HG02938 (cell line): Measurements from ENCODE around the gene MARS1.
"Not testable (repeated sequence)": the region's sequence is repeated elsewhere in the genome, so short reads cannot be mapped to it uniquely, and the experiment has no call there.

Source experiments
- ATAC-seq: cut with Tn5 transposase; IDR thresholded peaks from one replicate; pipeline ENCODE4 v1.9.1; 2021; ENCODE audit warnings: mild to moderate bottlenecking, moderate library complexity; ENCODE audit not compliant: unreplicated experiment

The MARS1 gene

DNA sequence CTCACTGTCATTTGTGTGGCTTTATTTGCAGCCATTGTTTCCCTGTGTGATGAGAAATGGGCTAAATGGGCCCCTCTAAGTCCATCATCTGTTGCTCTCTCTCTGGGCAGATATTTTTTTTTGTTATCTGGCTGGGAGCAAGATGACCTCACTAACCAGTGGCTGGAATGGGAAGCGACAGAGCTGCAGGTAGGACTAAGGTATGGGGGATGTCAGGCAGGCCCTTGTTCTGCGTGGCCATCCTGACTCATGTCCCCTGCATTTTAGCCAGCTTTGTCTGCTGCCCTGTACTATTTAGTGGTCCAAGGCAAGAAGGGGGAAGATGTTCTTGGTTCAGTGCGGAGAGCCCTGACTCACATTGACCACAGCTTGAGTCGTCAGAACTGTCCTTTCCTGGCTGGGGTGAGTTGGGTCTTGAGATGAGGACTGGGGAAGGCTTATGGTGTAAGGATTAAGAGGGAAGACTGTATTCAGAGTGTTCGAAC is 1.3 kb downstream of the MARS1 start:
- ATAC-seq = no peak

DNA sequence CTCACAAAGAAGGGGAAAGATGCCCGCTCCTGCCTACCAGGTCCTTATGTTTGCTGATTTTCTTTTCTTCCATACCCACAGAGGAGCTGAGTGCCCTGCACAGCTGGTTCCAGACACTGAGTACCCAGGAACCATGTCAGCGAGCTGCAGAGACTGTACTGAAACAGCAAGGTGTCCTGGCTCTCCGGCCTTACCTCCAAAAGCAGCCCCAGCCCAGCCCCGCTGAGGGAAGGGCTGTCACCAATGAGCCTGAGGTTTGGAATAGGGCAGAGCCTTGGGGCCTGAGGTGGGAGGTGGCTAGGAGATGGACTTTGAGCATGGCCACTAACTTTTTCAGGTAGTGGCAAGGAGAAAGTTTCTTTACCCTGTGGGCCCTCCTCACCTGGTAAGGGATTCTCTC is 2.3 kb downstream of the MARS1 start:
- no peak for ATAC-seq

DNA sequence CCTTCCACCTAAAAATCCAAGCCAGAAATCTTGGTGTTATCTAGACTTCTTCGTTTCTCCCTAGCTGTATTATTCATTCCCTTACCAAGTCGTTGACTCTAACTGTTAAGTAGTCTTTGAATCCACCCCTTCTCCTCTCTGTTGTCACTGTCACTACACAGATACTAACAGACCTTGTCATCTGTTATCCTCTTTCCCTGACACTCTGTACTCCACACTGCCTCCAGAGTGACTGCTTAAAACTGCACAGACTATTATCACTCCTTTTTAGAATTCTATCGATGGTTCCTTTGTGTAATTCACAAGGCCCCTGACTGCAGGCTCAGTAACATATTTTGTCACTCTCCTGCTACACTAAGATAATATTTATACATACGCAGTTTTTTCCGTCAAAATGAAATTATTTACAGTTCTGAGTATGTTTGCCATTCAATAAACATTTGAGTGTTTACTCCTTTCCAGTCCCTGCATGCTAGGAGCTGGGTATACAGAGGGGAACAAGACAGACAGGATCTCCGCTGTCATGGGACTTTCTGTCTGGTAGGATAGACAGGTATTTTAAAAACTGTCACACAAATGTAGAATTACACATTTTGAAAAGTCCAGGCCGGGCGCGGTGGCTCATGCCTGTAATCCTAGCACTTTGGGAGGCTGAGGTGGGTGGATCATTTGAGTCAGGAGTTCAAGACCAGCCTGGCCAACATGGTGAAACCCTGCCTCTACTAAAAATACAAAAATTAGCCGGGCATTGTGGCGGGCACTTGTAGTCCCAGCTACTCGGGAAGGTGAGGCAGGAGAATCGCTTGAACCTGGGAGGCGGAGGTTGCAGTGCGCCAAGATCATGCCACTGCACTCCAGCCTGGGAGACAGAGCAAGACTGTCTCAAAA is 3.8 kb downstream of the MARS1 start:
- no peak for ATAC-seq

DNA sequence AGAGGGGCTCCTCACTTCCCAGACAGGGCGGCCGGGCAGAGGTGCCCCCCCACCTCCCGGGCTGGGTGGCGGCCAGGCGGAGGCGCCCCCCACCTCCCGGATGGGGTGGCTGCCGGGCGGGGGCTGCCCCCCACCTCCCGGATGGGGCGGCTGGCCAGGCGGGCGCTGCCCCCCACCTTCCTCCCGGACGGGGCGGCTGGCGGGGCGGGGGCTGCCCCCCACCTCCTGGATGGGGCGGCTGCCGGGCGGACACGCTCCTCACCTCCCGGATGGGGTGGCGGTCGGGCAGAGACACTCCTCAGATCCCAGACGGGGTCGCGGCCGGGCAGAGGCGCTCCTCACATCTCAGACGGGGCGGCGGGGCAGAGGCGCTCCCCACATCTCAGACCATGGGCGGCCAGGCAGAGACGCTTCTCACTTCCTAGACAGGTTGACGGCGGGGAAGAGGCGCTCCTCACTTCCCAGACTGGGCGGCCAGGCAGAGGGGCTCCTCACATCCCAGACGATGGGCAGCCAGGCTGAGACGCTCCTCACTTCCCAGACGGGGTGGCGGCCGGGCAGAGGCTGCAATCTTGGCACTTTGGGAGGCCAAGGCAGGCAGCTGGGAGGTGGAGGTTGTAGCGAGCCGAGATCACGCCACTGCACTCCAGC is 7.3 kb downstream of the MARS1 start:
- not testable (repeated sequence) for ATAC-seq

DNA sequence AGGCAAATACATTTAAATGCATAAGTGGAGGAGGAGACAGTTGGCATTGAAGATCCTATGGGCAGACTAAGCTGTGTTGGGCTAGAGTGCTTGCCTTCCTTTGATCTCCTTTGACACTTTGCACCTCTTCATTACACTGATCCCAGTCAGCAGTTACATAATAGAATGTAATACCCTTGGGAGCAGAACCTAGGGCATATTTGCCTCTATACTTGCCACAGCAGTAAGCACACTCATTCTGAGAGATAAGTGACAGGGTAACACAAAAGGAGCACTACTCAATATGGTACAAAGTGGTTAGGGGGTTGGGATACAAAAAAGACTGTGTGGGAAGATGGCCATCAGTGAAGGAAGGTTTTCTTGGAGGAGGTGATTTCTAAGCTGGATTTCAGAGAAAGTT is 9.0 kb downstream of the MARS1 start:
- no peak for ATAC-seq

DNA sequence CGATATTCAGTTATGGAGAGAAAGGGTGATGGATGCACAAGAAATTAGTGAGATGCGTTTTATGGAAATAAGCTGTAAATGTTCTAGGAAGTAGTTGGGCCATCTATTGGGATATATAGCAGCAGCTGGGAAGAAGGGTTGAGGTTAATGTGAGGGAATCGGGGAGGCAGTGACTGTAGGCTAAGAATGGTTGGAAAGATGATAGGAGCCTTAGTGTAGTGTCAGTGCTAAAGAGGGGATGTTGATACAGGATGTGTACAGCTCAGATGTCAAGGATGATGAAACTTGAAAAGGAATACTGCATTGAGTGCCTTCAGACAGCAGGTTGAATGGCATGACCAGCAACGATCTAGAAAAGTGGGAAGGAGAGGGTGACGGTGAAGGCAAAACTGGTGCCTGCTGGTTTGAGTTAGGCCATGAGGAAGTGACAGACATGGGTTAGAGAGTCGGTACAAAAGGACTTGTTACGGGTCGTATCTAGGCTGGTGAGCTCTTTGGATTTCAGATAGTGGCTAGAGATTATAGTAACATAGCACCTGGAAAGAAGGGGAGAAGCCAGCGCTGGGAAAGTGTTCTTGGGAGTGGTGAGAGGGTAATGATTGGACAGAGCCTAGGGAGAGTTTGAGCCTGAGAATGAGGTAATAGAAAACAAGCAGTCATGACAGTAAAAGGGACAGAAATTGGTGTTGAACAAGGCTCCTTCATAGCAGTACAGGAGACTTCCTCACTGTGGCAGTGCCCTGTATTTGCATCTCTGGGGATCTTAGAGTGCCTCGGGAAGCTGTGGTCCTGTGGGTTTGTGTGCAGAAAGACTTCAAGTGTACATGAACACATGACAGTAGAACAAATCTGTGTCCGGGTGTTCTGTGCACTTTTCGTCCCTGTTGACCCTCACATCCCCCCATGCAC is 9.6 kb downstream of the MARS1 start:
- ATAC-seq = no peak

DNA sequence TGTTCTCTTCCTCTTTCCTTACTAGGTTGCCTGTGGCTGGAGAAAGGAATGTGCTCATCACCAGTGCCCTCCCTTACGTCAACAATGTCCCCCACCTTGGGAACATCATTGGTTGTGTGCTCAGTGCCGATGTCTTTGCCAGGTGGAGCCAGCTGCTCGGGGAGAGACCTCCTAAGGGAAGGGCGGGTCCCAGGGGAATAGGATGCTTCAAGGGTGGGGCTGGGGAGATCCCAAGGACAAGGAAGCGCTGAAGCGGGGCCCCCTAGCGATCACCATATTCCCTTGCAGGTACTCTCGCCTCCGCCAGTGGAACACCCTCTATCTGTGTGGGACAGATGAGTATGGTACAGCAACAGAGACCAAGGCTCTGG is 10.2 kb downstream of the MARS1 start:
- ATAC-seq = no peak

DNA sequence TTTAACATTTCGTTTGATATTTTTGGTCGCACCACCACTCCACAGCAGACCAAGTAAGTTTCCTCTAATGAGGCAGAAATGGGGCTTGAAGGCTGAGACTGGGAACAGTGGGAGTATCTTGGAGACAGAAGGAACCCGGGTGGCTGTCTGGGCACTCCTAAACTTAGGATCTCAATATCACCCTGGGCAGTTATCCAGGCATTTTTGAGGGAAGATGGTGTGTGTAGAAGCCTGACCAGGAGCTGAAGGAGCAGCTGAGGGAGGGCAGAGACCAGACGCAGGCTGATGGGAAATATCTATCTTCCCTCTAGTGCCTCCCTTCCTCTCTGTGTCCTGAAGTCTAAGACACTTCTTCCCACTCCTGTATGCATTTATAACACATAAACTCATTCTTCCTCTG is 10.7 kb downstream of the MARS1 start:
- ATAC-seq = no peak

DNA sequence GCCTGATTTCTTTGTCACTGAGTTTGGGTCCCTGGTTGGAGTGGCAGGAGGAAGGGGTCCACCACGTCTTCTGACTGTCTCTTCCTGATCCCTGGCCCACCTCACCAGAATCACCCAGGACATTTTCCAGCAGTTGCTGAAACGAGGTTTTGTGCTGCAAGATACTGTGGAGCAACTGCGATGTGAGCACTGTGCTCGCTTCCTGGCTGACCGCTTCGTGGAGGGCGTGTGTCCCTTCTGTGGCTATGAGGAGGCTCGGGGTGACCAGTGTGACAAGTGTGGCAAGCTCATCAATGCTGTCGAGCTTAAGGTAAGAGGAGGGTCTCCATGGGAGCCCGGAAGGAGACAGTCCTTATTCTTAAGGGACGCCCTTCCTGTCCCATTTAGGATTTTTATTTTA is 12.3 kb downstream of the MARS1 start:
- no peak for ATAC-seq

DNA sequence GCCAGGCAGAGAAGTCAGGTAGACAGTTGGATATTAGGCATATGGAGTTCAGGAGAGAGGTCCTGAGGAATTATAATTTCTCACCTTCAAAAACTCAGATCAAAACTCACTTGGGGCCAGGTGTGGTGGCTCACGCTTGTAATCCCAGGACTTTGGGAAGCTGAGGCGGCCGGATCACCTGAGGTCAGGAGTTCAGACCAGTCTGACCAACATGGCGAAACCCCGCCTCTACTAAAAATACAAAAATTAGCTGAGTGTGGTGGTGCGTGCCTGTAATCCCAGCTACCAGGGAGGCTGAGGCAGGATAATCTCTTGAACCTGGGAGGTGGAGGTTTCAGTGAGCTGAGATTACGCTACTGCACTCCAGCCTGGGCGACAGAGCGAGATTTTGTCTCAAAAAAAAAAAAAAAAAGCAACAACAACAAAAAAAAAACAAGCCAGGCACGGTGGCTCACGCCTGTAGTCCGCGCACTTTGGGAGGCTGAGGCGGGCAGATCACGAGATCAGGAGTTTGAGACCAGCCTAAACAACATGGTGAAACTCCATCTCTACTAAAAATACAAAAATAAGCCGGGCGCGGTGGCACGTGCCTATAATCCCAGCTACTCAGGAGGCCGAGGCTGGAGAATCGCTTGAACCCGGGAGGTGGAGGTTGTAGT is 14.6 kb downstream of the MARS1 start:
- not testable (repeated sequence) for ATAC-seq

DNA sequence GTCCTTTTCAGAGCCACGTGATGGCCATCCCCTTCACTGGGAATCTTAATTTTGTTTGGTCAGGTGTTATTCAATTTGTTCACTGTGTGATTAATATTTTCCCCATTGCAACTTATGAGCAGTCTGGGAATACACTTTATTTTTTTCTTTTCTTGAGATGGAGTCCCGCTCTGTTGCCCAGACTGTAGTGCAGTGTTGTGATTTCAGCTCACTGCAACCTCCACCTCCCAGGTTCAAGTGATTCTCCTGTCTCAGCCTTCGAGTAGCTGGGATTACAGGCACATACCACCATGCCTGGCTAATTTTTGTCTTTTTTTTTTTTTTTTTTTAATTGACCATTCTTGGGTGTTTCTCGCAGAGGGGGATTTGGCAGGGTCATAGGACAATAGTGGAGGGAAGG is 18.7 kb downstream of the MARS1 start:
- not testable (repeated sequence) for ATAC-seq

DNA sequence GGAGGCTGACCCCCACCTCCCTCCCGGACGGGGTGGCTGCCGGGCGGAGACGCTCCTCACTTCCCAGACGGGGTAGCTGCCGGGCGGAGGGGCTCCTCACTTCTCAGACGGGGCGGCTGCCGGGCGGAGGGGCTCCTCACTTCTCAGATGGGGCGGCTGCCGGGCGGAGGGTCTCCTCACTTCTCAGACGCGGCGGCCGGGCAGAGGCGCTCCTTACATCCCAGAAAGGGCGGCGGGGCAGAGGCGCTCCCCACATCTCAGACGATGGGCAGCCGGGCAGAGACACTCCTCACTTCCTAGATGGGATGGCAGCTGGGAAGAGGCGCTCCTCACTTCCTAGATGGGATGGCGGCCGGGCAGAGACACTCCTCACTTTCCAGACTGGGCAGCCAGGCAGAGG is 19.9 kb downstream of the MARS1 start:
- not testable (repeated sequence) for ATAC-seq

DNA sequence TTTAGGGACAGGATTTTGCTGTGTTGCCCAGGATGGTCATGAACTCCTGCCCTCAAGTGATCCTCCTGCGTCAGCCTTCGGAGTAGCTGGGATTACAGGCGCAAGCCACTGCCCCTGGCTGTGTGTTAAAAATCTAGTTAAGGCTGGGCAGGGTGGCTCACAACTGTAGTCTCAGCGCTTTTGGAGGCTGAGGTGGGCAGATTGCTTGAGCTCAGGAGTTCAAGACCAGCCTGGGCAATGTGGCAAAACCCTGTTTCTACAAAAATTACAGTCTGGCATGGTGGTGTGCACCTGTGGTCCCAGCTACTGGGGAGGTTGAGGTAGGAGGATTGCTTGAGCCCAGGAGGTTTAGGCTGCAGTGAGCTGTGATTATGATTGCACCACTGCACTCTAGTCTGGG is 23.3 kb downstream of the MARS1 start:
- ATAC-seq = no peak

DNA sequence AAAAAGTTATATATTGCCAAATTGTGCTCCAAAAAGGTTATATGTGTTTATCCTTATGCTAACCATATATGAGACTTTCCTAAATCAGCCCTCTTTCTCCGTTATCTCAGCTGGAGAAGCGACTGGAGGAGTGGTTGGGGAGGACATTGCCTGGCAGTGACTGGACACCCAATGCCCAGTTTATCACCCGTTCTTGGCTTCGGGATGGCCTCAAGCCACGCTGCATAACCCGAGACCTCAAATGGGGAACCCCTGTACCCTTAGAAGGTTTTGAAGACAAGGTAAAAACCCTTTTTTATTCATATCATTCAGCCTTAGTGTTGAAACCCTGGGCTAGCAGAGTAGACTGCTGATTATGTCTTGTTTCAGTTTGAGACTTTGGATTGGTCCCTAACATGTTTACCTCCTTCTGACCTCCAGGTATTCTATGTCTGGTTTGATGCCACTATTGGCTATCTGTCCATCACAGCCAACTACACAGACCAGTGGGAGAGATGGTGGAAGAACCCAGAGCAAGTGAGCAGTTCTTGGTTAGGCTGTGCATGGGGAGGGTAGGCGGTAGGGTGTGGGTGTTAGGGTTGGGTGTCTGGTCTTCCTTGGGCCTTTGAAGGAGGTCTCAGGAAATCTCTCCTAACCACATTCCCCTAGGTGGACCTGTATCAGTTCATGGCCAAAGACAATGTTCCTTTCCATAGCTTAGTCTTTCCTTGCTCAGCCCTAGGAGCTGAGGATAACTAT is 23.9 kb downstream of the MARS1 start:
- no peak for ATAC-seq

DNA sequence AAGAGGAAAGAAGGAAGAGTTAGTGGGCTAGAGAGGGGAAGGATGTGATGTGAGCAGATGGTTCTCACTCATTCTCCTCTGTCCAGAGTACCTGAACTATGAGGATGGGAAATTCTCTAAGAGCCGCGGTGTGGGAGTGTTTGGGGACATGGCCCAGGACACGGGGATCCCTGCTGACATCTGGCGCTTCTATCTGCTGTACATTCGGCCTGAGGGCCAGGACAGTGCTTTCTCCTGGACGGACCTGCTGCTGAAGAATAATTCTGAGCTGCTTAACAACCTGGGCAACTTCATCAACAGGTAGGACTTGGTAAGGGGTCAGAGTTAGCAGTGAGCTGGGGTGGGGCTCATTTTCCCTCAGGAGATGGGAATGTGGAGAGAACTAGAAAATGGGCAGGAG is 24.8 kb downstream of the MARS1 start:
- no peak for ATAC-seq

DNA sequence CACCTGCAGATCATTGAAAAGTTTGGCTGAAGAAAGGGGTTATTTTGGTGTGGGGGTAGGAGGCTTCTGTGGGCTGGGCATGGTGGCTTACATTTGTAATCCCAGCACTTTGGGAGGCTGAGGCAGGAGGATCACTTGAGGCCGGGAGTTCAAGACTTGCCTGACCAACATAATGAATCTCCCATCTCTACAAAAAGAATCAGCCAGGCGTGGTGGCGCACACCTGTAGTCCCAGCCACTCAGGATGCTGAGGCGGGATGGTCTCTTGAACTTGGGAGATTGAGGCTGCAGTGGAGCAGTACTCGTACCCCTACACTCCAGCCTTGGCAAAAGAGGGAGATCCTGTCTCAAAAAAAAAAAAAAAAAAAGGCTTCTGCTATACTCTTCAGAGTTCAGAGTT is 25.4 kb downstream of the MARS1 start:
- no peak for ATAC-seq

DNA sequence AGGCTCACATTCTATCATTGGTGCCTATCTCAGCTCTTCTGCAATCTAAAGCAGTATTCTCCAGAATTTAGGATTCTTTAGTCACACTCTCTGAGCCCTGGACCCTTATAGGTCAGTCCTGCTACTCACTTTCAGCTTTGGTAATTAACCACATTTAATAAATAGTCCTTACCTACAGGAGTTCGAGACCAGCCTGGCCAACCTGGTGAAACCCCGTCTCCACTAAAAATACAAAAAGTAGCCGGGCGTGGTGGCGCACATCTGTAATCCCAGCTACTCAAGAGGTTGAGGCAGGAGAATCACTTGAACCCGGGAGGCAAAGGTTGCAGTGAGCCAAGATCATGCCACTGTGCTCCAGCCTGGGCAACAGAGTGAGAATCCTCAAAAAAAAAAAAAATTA is 25.8 kb downstream of the MARS1 start:
- ATAC-seq = not testable (repeated sequence)

DNA sequence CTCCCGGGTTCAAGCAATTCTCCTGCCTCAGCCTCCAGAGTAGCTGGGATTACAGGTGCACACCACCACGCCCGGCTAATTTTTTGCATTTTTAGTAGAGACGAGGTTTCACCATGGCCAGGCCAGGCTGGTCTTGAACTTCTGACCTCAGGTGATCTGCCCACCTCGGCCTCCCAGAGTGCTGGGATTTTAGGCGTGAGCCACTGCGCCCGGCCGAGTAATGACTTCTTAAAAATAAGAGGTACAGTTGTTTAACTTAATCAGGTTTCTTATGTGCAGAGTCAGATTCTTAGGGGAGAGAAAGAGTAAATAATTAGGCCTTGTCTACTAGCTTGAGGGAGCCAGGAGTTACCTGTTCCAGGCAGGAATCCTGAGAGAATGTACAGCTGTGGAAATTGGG is 26.4 kb downstream of the MARS1 start:
- not testable (repeated sequence) for ATAC-seq

DNA sequence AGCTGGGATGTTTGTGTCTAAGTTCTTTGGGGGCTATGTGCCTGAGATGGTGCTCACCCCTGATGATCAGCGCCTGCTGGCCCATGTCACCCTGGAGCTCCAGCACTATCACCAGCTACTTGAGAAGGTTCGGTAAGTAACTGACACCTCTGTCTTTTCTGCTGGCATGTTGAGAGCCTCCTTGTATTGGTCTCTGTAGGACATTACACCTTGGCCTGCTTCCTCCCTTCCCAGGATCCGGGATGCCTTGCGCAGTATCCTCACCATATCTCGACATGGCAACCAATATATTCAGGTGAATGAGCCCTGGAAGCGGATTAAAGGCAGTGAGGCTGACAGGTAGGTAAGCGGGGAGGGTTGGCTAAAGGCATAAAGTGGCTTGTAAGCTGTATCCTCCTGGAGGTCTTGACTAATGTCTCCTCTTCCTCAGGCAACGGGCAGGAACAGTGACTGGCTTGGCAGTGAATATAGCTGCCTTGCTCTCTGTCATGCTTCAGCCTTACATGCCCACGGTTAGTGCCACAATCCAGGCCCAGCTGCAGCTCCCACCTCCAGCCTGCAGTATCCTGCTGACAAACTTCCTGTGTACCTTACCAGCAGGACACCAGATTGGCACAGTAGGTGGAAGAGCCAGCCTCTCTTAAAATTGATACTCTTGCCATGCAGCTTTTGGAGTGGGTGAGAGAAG is 27.0 kb downstream of the MARS1 start:
- ATAC-seq = no peak
